Retinal pigment epithelial cell (primary cell): ENCODE data around the gene WDR5.

Experiments
- DNase-seq: peaks from one replicate; pipeline ENCODE4 v3.0.0-alpha.2; 2010; ENCODE audit warnings: low read depth
- H3K4me3 ChIP-seq: 2 replicates; pipeline ENCODE4 v1.5.1; 2011; ENCODE audit warnings: mild to moderate bottlenecking, low read length, control low read depth, moderate library complexity
- TF ChIP-seq, protein P1 (sequence below): conservative IDR thresholded peaks from 2 replicates; pipeline ENCODE4 v1.5.1; 2011; ENCODE audit warnings: low read depth, low read length, control low read depth, inconsistent platforms

WDR5 gene

DNA sequence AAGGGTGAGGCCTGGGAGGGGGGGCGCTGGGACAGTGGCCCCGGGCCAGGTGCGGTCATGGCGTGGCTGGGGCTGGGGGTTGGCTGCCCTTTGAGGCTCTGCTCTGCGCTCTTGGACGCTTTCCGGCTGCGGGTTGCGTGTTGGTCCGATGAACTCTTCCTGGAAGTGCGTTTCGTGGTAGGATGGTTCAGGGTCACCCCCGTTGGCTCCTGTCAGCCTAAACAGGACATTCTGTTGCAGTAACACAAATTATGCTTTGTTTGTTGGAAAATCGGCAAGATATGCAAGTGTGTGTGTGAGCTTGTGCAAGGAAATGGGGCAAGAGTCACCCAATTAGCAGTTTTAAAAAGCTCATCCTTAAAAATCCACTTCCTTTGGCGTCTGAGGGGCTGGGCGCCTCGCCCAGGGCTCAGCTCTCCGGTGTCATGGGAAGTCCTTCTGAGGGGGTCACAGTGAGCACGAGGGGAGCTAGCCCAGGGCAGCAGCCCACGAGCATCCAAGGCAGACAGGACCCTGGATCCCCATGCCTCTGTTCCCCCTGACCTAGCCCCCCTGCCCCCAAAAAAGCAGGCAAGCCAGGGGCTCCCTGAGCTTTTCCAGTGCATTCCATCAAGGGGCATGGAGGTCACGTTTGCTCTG lies 50.7 kb downstream of the WDR5 start:
- TF ChIP-seq, protein P1, sequence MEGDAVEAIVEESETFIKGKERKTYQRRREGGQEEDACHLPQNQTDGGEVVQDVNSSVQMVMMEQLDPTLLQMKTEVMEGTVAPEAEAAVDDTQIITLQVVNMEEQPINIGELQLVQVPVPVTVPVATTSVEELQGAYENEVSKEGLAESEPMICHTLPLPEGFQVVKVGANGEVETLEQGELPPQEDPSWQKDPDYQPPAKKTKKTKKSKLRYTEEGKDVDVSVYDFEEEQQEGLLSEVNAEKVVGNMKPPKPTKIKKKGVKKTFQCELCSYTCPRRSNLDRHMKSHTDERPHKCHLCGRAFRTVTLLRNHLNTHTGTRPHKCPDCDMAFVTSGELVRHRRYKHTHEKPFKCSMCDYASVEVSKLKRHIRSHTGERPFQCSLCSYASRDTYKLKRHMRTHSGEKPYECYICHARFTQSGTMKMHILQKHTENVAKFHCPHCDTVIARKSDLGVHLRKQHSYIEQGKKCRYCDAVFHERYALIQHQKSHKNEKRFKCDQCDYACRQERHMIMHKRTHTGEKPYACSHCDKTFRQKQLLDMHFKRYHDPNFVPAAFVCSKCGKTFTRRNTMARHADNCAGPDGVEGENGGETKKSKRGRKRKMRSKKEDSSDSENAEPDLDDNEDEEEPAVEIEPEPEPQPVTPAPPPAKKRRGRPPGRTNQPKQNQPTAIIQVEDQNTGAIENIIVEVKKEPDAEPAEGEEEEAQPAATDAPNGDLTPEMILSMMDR, result no peak
- H3K4me3 ChIP-seq, result no peak overlapping the region
- DNase-seq, result no peak

DNA sequence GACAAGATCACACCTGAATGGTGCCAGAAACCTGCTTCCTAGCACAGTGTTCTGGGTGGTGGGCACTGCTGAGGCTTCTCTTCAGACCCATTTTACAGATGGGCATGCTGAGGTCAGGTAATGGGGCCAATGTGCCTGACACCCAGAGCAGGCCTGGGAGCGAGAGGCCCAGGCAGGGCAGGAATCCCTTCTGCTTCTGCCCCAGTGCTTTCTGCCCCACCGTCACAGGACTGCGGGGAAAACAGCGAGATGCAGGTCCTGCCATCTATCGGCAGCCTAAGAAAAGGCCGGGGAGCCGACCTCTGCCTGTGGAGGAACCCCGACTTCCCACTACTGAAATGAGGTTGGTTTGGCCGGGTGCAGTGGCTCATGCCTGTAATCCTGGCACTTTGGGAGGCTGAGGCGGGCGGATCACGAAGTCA lies 51.2 kb downstream of the WDR5 start:
- no peak overlapping the region for H3K4me3 ChIP-seq
- no peak for DNase-seq
- TF ChIP-seq, protein P1, result no peak

DNA sequence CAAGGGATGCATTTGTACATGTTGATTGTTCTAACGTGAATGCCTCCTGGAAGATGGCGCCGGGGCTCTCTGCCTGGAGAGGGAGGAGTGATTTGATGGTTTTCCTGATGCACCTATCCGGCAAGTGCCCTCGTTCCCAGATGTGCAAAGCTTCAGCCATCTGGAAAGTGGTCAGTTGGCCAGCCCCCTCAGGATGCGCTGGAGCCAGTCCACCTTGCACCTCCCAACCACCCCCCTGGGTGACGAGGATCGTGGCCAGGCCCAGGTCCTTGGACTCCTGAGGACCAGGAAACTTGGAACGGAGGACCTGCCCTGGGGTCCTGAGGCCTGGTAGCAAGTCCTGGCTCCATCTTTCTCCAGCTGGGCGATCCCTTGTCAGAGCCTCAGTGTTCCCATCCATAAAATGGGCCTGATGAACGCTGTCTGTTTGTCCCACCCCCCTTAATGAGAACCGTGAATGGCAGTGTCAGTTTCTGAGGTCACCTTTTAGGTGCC lies 52.1 kb downstream of the WDR5 start:
- TF ChIP-seq, protein P1, result no peak
- no peak for DNase-seq
- no peak overlapping the region for H3K4me3 ChIP-seq

DNA sequence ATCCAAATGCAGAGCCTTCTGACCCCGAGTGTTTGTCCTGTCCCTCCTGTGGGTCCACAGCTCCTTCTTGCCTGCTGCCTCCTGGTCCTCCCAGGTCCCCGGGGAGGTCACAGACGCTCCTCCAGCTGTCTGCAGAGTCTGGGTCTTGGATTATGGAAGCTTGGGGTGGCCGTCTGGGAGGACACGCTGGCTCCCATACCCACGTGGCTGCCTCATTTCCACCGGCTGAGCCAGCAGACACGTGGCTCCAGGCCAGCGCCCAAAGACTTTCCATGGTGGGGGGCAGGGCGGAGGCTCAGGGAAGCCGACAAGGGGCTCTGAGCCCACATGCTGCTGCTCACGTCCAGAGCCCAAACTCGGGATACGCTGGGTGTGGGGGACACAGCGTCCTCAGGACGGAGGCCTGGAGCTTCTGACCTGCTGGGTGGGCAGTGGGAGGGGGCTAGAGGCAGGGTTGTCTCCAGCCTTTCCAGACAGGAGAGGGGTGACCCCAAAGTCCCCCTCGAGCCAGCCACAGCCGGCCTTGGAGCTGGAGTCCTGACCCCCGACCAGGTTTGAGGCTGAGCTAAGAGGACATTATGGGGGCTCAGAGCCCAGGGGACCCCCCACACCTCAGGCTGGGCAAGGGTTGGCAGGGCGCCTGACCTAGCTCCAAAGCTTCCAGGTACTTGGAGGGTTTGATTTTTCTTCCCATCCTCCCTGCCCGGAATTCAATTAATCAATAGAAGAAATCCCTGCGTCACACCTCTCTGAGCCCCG lies 52.7 kb downstream of the WDR5 start:
- DNase-seq, result peak; percentile 19
- H3K4me3 ChIP-seq, result no peak overlapping the region
- TF ChIP-seq, protein P1, result no peak

DNA sequence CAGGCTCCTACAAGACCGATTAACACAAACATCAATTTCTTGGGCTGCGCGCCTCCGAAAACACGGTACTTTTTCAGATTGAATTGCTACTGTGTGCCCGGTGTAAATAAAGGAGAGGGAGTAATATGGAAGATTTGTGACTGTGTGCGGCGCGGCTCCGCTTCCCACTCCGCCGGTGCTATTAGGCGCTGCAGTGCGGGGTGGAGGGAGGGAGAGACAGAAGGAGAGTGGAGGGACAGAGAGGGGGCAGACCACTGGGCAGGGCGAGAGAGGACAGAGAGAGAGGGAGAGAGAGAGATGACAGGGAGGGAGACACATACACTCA lies 53.2 kb downstream of the WDR5 start:
- no peak for DNase-seq
- no peak overlapping the region for H3K4me3 ChIP-seq
- TF ChIP-seq, protein P1, result no peak

DNA sequence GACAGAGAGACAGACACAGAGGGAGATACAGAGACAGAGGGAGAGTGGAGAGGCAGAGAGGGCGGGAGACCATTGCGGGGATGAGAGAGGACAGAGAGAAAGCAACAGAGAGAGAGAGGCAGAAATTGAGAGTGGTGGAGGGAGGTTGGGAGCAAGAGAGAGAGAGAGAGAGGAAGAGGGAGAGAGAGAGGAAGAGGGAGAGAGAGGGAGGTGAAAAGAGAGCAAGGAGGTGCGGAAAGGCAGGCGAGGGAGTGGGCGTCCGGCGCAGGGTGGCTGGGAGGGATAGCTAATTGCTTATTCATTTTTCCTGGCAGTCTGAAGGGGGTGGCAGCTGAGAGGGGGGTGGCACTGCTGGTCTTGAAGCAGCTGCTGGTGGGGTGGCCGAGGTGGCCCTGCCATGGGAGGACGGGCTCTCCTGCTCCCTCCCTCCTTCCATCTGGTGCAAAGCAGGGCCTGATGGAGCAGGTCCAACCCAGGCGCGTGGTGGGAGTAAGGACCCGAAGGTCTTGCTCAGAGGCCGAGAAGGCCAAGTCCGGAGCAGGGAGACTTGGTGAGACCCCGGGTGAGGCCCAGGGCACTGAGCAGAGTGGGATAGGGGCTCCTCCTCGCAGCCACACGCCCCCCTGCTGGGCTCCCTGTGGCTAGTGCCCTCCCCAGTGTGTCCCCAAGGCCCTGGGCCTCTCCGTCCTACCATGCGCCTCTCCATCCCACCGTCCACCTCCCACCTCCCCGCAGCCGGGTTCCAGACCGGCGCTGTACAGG lies 53.8 kb downstream of the WDR5 start:
- H3K4me3 ChIP-seq, result no peak overlapping the region
- no peak for DNase-seq
- TF ChIP-seq, protein P1, result no peak
